Measurements from ENCODE around the gene METTL13.

Gene METTL13

DNA sequence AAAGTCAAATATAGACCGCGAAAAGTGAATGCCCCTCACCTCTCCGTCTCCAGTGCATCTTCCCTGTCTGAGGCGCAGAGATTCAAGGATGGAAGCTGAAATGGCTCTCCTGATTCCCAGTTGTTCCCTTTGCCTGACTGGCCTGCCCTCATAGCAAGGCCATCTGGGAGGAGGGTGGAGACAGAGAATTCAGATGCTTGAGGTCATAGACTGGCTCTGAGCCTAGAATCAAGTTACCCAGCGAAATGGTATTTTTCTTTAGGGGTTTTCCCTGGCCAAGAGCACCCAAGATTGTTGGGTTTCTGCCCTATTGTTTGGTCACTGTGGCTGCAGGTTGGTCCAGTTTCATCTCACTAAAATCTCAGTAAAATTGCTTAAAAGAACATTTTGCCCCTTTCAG lies 7.2 kb downstream of the METTL13 start:
- H3K36me3 ChIP-seq (ENCODE audit: control insufficient read depth, low read length), result peaks cover 98% of the 10 kb centered on the region
- no peaks in the 10 kb centered on the region for H3K9me2 ChIP-seq (replicated peaks; ENCODE audit: control insufficient read depth, low read length)
- no peaks in the 10 kb centered on the region for H3K27me3 ChIP-seq (ENCODE audit: control insufficient read depth, low read length)
- H3K27ac ChIP-seq (ENCODE audit: low read depth, low read length), result no peak overlapping the region
- no peak overlapping the region for H3K4me2 ChIP-seq (ENCODE audit: low read length)
- H3K4me1 ChIP-seq (ENCODE audit: control insufficient read depth, low read length), result peaks cover 12% of the 10 kb centered on the region
- TF ChIP-seq EZH2phosphoT487 (IDR thresholded peaks at IDR 0.05; ENCODE audit: borderline replicate concordance, low read length), result no peak
- TF ChIP-seq, protein P1, sequence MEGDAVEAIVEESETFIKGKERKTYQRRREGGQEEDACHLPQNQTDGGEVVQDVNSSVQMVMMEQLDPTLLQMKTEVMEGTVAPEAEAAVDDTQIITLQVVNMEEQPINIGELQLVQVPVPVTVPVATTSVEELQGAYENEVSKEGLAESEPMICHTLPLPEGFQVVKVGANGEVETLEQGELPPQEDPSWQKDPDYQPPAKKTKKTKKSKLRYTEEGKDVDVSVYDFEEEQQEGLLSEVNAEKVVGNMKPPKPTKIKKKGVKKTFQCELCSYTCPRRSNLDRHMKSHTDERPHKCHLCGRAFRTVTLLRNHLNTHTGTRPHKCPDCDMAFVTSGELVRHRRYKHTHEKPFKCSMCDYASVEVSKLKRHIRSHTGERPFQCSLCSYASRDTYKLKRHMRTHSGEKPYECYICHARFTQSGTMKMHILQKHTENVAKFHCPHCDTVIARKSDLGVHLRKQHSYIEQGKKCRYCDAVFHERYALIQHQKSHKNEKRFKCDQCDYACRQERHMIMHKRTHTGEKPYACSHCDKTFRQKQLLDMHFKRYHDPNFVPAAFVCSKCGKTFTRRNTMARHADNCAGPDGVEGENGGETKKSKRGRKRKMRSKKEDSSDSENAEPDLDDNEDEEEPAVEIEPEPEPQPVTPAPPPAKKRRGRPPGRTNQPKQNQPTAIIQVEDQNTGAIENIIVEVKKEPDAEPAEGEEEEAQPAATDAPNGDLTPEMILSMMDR (IDR thresholded peaks at IDR 0.05; ENCODE audit: low read depth, low read length, poor library complexity, severe bottlenecking), result no peak
- H3K9me3 ChIP-seq (ENCODE audit: control insufficient read depth, insufficient read depth, low read length), result no peaks in the 10 kb centered on the region
- H3F3A ChIP-seq (ENCODE audit: control insufficient read depth, insufficient read depth), result no peaks in the 10 kb centered on the region
- peaks cover 37% of the 10 kb centered on the region for H3K79me2 ChIP-seq (ENCODE audit: control insufficient read depth, low read length)
- 0 out of 2 replicates have a peak, but pooled peaks cover 2% of the 10 kb centered on the region for H4K20me1 ChIP-seq (ENCODE audit: control insufficient read depth, insufficient read depth, low read depth, low read length)
- H3K4me3 ChIP-seq (ENCODE audit: low read length), result no peak overlapping the region

DNA sequence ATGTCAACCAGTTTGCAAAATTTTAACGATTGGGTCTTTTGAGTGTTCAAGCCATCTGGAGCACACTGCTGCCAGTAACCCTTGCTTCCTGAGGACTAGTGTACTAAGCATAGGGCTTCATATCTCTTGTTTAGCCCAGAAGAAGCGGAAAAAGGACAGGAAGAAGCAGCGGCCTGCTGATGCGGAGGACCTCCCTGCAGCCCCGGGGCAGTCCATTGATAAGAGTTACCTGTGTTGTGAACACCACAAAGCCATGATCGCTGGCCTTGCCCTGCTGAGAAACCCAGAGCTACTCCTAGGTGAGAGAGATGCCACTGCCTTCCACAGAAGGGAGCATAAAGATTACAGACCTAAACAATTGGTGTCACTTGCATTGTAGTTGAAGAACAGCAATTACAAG lies 8.9 kb downstream of the METTL13 start:
- Histone ChIP-seq H3F3A (ENCODE audit: control insufficient read depth, insufficient read depth) (no peaks in the 10 kb centered on the region), H3K79me2 (ENCODE audit: control insufficient read depth, low read length) (peaks cover 21% of the 10 kb centered on the region), H3K27me3 (ENCODE audit: control insufficient read depth, low read length) (no peaks in the 10 kb centered on the region), H3K9me3 (ENCODE audit: control insufficient read depth, insufficient read depth, low read length) (no peaks in the 10 kb centered on the region), H4K20me1 (ENCODE audit: control insufficient read depth, insufficient read depth, low read depth, low read length) (0 out of 2 replicates have a peak, but pooled peaks cover 2% of the 10 kb centered on the region), H3K4me1 (ENCODE audit: control insufficient read depth, low read length) (no peaks in the 10 kb centered on the region), H3K36me3 (ENCODE audit: control insufficient read depth, low read length) (peaks cover 98% of the 10 kb centered on the region), H3K4me3 (ENCODE audit: low read length) (no peak overlapping the region), H3K4me2 (ENCODE audit: low read length) (no peak overlapping the region), H3K9me2 (replicated peaks; ENCODE audit: control insufficient read depth, low read length) (no peaks in the 10 kb centered on the region), H3K27ac (ENCODE audit: low read depth, low read length) (no peak overlapping the region)
- TF ChIP-seq, protein P1 (IDR thresholded peaks at IDR 0.05; ENCODE audit: low read depth, low read length, poor library complexity, severe bottlenecking), result no peak
- no peak for TF ChIP-seq EZH2phosphoT487 (IDR thresholded peaks at IDR 0.05; ENCODE audit: borderline replicate concordance, low read length)

DNA sequence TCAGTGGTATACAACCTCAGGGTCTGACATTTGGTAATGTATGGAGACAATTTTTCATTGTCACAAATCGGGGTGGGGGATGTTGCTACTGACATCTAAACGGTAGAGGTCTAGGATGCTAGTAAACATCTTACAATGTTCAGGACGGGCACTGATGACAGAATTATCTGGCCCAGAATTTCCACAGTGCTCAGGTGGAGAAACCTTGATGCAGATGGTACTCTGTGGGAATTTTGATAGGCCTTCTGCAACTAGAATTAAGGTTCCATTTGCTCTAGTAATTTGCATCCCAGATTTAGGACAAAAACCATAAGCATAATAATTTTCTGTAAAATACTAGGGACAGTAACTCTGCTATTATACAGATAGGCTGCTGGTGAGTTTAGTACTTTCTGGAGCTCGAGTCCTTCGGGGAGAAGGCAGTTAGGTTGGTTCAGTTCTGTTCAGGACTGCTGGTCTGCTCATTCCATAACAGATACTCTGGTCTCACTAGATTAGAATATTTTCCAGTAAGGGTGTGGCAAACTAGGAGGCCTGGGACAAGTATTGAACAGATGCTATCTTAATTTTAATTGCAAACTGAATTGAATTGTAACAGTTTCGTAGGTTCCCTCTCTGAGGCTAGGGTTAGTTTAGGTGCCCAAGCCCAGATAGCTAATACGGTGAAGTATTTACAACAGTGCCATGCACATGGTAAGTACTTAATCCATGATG lies 11.4 kb downstream of the METTL13 start:
- H3K79me2 ChIP-seq (ENCODE audit: control insufficient read depth, low read length), result peaks cover 3% of the 10 kb centered on the region
- no peaks in the 10 kb centered on the region for H3K4me1 ChIP-seq (ENCODE audit: control insufficient read depth, low read length)
- TF ChIP-seq EZH2phosphoT487 (IDR thresholded peaks at IDR 0.05; ENCODE audit: borderline replicate concordance, low read length), result no peak
- TF ChIP-seq, protein P1 (IDR thresholded peaks at IDR 0.05; ENCODE audit: low read depth, low read length, poor library complexity, severe bottlenecking), result no peak
- no peak overlapping the region for H3K27ac ChIP-seq (ENCODE audit: low read depth, low read length)
- H4K20me1 ChIP-seq (ENCODE audit: control insufficient read depth, insufficient read depth, low read depth, low read length), result 0 out of 2 replicates have a peak, but pooled peaks cover 2% of the 10 kb centered on the region
- H3F3A ChIP-seq (ENCODE audit: control insufficient read depth, insufficient read depth), result no peaks in the 10 kb centered on the region
- H3K36me3 ChIP-seq (ENCODE audit: control insufficient read depth, low read length), result peaks cover 98% of the 10 kb centered on the region
- no peak overlapping the region for H3K4me2 ChIP-seq (ENCODE audit: low read length)
- H3K27me3 ChIP-seq (ENCODE audit: control insufficient read depth, low read length), result no peaks in the 10 kb centered on the region
- no peaks in the 10 kb centered on the region for H3K9me3 ChIP-seq (ENCODE audit: control insufficient read depth, insufficient read depth, low read length)
- no peaks in the 10 kb centered on the region for H3K9me2 ChIP-seq (replicated peaks; ENCODE audit: control insufficient read depth, low read length)
- H3K4me3 ChIP-seq (ENCODE audit: low read length), result no peak overlapping the region
